Body of pancreas (tissue), 4 donors: ENCODE measurements around the gene IFITM10. TPM values are rescaled to one million over a fixed set of nuclear protein-coding genes. Genes with fewer than 3 reads are reported as not detected.

ENCODE experiments used
- ATAC-seq: fragments of 150-250 bp; one replicate; pipeline ENCODE4 v1.9.1; 2016
- DNase-seq, 4 donors: peaks; one replicate each; pipeline ENCODE4 v3.0.0-alpha.2; 2019
- H3K27ac ChIP-seq, 4 donors: fragments of 200-600 bp; sonication (generic); 1 replicate in 3 of 4; 2 replicates in 1 of 4; pipeline versions ENCODE4 v1.5.1 to v1.6.1; 2016 to 2019; ENCODE audit warnings: mild to moderate bottlenecking in 1 of 4, mixed read lengths in 1 of 4, moderate library complexity in 1 of 4
- H3K27me3 ChIP-seq, 2 donors: fragments of 200-600 bp; sonication (generic); one replicate each; pipeline ENCODE4 v1.6.0; 2016; ENCODE audit warnings: mild to moderate bottlenecking in 1 of 2
- H3K36me3 ChIP-seq, 2 donors: fragments of 200-600 bp; sonication (generic); replicated peaks in 1 of 2; 2 replicates each; pipeline ENCODE4 v1.5.1; 2016; ENCODE audit warnings: low read depth in 2 of 2; ENCODE audit not compliant: insufficient read depth in 1 of 2
- H3K4me1 ChIP-seq: fragments of 200-600 bp; sonication (generic); one replicate; pipeline ENCODE4 v1.6.0; 2016
- H3K4me3 ChIP-seq, 2 donors: fragments of 200-600 bp; sonication (generic); 1 replicate in 1 of 2; 2 replicates in 1 of 2; pipeline ENCODE4 v1.5.1; 2016 to 2019
- H3K9me3 ChIP-seq, 3 donors: fragments of 200-600 bp; sonication (generic); 1 replicate in 2 of 3; 2 replicates in 1 of 3; pipeline ENCODE4 v1.5.1; 2016
- POLR2A ChIP-seq, 3 donors: fragments of 450-650 bp; IDR thresholded peaks; one replicate each; pipeline ENCODE4 v1.6.1; 2016; ENCODE audit warnings: antibody characterized with exemption in 3 of 3, mild to moderate bottlenecking in 2 of 3
- WGBS, 2 donors: methylation state at CpG; one replicate each; pipeline ENCODE4 v1.1.5; 2017; 5-methylcytosine and 5-hydroxymethylcytosine counted together
- intact Hi-C: fragments of 100-400 bp; cut with DNase I; formaldehyde crosslinking; loops from one replicate; pipeline ENCODE4 v1.15.1; 2023
- total RNA-seq, 2 donors: library from RNA; depleted of rRNA; stranded (reverse); fragments of >200 nt; gene quantifications; one replicate each; pipeline ENCODE4 v1.1.0, GENCODE V29; 2016
- TF ChIP-seq, protein P1 (sequence below), 7 experiments: fragments of 450-650 bp in 4 of 7; fragments of 200-600 bp in 3 of 7; sonication (generic) in 3 of 7; IDR thresholded peaks; one replicate each; pipeline ENCODE4 v1.5.1; 2016 to 2019; ENCODE audit warnings: antibody characterized with exemption in 7 of 7

IFITM10 gene
- total RNA-seq, 2 donors from 2014 or later = 0.26 TPM; not detected in 1

DNA sequence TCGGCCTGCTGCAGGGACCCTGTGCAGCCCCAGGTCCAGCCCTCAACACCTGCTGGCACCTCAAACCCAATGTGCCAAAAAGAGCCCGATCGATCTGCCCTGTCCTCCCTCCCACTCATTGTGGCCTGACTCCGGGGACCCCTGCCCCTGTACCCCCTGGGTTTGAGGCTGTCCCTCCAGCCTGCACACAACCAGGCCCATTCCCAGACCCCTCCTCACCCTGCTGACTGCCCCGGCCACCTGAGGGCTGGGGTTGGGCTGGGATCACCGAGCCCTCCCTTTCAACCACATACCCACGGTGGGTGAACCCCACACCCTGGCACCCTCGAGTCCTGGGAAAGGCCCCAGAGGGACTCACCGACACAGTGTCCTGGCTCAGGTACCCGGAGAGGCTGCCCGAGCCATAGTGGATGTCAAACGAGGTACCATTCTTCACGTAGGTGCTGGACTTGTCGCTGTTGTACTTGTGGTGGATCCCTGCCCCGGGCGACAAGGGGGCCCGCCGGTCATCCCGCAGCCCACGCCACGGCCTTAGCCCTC, 8.3 kb upstream of the IFITM10 start:
- TF ChIP-seq, protein P1, sequence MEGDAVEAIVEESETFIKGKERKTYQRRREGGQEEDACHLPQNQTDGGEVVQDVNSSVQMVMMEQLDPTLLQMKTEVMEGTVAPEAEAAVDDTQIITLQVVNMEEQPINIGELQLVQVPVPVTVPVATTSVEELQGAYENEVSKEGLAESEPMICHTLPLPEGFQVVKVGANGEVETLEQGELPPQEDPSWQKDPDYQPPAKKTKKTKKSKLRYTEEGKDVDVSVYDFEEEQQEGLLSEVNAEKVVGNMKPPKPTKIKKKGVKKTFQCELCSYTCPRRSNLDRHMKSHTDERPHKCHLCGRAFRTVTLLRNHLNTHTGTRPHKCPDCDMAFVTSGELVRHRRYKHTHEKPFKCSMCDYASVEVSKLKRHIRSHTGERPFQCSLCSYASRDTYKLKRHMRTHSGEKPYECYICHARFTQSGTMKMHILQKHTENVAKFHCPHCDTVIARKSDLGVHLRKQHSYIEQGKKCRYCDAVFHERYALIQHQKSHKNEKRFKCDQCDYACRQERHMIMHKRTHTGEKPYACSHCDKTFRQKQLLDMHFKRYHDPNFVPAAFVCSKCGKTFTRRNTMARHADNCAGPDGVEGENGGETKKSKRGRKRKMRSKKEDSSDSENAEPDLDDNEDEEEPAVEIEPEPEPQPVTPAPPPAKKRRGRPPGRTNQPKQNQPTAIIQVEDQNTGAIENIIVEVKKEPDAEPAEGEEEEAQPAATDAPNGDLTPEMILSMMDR (IDR thresholded peaks at IDR 0.05) = no peak
- TF ChIP-seq POLR2A (IDR thresholded peaks at IDR 0.05) = no peak
- ATAC-seq = no peak
- Histone ChIP-seq H3K27ac (no peak overlapping the region), H3K4me3 (no peak overlapping the region), H3K27me3 (no peaks in the 10 kb centered on the region), H3K4me1 (peaks cover 47% of the 10 kb centered on the region), H3K9me3 (no peaks in the 10 kb centered on the region), H3K36me3 (peaks cover 27 to 28% of the 10 kb centered on the region in 2 donors)
- no peak for DNase-seq
- 73 to 85% methylated on average over 4 to 11 of the region's 21 CpGs for WGBS, 2 donors
- intact Hi-C loops = no loop called here

DNA sequence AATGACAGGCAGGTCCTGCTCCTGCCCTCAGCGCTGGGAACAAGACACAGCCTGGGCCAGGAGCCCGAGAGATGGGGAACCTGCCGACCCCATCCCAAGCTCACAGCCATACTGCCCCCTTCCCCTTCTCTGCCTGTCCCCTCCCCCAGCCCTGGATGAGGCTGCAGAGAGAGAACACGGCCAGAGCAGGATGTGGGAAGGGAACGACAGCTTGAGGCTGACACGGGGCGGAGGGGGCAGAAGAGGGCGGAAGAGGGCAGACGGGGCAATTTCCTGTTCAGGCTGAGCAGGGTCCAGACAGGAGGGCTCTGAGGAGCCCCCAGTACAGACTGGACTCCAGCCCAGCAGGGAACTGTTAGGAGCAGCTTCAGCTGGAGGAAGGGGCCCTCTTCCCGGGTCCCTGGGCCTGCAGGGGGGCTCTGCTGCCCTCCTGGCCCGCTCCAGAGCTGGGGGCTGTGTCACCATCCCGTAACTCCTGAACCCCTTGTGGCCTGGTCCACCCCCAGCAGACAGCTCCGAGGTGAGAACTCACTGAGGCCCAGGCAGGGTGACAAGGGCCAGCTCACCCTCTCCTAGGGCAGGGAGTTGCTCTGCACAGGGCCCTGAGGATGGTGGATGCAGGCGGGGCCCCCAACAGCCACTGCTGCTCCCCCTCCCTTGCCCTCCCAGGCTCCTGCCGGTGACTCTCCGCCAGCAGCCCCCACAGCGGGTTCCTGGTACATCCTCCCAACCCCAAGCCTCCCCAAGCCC, 7.6 kb upstream of the IFITM10 start:
- Histone ChIP-seq H3K27ac (no peak overlapping the region), H3K36me3 (peaks cover 27 to 34% of the 10 kb centered on the region in 2 donors), H3K27me3 (no peaks in the 10 kb centered on the region), H3K4me3 (no peak overlapping the region), H3K4me1 (peaks cover 47% of the 10 kb centered on the region), H3K9me3 (no peaks in the 10 kb centered on the region)
- DNase-seq (peak in 1 of 4 donors; percentile 50), ATAC-seq (no peak)
- TF ChIP-seq, protein P1 (IDR thresholded peaks at IDR 0.05) = no peak
- no peak for TF ChIP-seq POLR2A (IDR thresholded peaks at IDR 0.05)
- intact Hi-C loops = no loop called here
- 66 to 90% methylated on average over 4 to 15 of the region's 17 CpGs for WGBS, 2 donors

DNA sequence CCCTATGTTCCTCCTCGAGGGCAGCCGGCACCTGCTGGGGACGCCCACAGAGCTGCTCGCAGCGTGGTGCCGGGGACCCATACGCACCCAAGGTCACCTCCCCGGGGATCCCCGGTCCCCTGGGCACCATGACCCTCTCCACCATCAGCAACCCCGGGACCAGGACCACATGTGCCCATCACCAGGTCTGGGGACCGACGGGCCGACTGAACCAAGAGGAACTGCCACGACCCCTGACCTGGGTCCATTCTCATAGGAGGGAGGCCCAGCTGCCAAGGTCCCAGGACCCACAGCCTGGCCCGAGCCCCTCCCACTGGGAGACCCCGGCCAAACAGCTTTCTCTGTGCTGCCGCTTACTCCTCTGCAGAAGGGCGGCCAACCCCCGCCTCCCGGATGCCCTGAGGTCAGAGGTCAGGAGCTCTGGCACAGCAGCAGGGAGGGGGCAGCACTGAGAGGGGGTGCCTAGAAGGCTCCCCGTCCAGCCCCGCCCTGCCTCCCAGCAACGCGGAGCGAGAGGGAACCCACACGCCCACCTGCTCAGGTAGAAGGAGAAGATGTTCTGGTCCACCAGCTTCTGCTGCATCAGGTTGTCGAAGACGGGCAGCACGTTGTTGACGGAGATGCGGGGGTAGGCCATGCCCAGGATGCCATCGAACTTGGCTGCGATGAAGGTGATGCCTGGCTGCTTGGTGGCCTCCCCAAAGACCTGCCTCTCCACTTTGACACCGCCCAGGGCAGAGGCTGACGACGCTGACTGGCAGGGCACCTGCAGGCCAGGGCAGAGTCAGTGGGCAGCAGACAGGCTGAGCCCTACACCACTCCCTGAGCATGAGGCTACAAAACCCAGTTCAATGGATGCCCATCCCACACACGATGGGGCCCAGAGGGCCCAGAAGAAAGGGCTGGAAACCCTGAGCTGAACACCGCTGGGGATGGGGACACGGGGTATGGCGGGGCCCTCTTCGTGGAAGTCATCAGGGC, 6.7 kb upstream of the IFITM10 start:
- Histone ChIP-seq H3K27ac (no peak overlapping the region), H3K9me3 (no peaks in the 10 kb centered on the region), H3K4me3 (no peak overlapping the region), H3K4me1 (peaks cover 38% of the 10 kb centered on the region), H3K36me3 (peaks cover 27 to 36% of the 10 kb centered on the region in 2 donors), H3K27me3 (no peaks in the 10 kb centered on the region)
- peak in 1 of 4 donors; percentile 7 for DNase-seq
- ATAC-seq = no peak
- intact Hi-C loops = no loop called here
- WGBS, 2 donors = 82 to 88% methylated on average over 22 to 38 of the region's 41 CpGs
- TF ChIP-seq POLR2A (IDR thresholded peaks at IDR 0.05) = no peak
- TF ChIP-seq, protein P1 (IDR thresholded peaks at IDR 0.05) = no peak

DNA sequence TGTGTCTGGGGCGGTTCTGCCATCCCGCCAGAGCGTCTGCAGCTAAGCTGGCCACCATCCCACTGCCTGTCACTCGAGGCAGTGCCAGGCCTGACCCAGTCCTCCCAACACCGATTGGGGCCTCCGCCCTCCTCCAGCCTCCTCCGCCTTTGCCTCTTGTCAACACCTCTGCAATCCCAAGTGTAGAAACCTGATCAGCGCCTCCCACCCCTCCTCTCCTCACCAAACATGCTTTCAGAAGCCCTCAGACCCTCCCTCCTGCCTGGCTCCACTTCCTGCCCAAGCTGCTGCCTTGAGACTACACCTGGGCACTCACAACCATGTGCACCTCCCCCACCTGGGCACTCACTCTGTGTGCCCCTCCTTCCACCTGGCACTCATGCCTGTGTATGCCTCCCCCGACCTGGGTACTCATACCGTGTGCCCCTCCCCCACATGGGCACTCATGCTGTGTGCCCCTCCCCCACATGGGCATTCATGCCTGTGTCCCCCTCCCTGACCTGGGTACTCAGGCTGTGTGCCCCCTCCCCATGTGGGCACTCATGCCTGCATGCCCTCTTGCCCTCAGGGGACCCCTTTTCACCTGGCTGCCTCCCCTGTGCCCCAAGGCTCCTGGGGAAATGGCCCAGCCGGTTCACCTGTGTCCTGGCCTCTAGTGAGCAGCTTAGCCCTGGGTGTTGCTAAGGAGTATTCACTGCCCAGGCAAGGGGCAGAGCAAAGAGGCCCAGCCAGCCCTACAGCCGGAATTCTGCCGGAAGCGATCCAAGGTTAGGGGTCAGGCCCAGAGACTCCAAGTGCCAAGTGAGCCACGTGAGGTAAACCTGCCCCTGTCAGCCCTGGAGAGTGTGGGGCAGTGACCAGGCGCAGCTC, 5.5 kb upstream of the IFITM10 start:
- Histone ChIP-seq H3K9me3 (no peaks in the 10 kb centered on the region), H3K27ac (no peak overlapping the region), H3K4me3 (no peak overlapping the region), H3K36me3 (peaks cover 25 to 36% of the 10 kb centered on the region in 2 donors), H3K4me1 (peaks cover 31% of the 10 kb centered on the region), H3K27me3 (no peaks in the 10 kb centered on the region)
- no peak for TF ChIP-seq POLR2A (IDR thresholded peaks at IDR 0.05)
- TF ChIP-seq, protein P1 (IDR thresholded peaks at IDR 0.05) = no peak
- 64 to 69% methylated on average over 10 to 16 of the region's 16 CpGs for WGBS, 2 donors
- ATAC-seq = no peak
- intact Hi-C loops = no loop called here
- DNase-seq = no peak
